PC-3 (cell line): ENCODE data around the gene TTC21B. TPM values are rescaled to one million over a fixed set of nuclear protein-coding genes. Genes with fewer than 3 reads are reported as not detected.
A peak's percentile ranks its signal among the peaks of the same experiment; 100 is the strongest.

Source experiments
- ATAC-seq: fragments of 200-7000 bp; cut with Tn5 transposase; 2 replicates; pipeline ENCODE4 v1.9.1; 2020; ENCODE audit warnings: mild to moderate bottlenecking, moderate library complexity
- BruUV-seq: library from RNA; stranded (reverse); fragments of 400-500 nt; replicated peaks from 2 replicates; lab custom pipeline; 2021; lab: Mats Ljungman, UMichigan
- CTCF ChIA-PET: fragments of 300-600 bp; sonication (Branson Sonifier 250); formaldehyde crosslinking; loops from one replicate; lab custom pipeline; 2022; ENCODE audit warnings: antibody characterized with exemption; lab: Charles Lee
- POLR2A ChIA-PET: fragments of 300-600 bp; sonication (Branson Sonifier 250); formaldehyde crosslinking; loops from one replicate; lab custom pipeline; 2022; ENCODE audit warnings: antibody characterized with exemption; ENCODE audit not compliant: unreplicated experiment; lab: Charles Lee
- DNase-seq: peaks from one replicate; pipeline ENCODE4 v3.0.0-alpha.2; 2015
- H2AFZ ChIP-seq: fragments of 300-600 bp; sonication (generic); 2 replicates; pipeline ENCODE4 v1.6.0; 2016; ENCODE audit warnings: antibody characterized with exemption, low read length
- H3F3A ChIP-seq: fragments of 300-600 bp; sonication (generic); one replicate; pipeline ENCODE4 v1.6.0; 2017; ENCODE audit warnings: antibody characterized with exemption, low read length, control low read depth, mild to moderate bottlenecking; ENCODE audit not compliant: unreplicated experiment
- H3K27ac ChIP-seq: fragments of 300-600 bp; sonication (generic); 2 replicates; pipeline ENCODE4 v1.5.1; 2016; ENCODE audit warnings: mild to moderate bottlenecking, low read length
- H3K27me3 ChIP-seq: fragments of 300-600 bp; sonication (generic); 2 replicates; pipeline ENCODE4 v1.6.1; 2016; ENCODE audit warnings: low read length, mixed read lengths
- H3K36me3 ChIP-seq: fragments of 300-600 bp; sonication (generic); 2 replicates; pipeline ENCODE4 v1.6.1; 2016; ENCODE audit warnings: low read depth, mixed run types, low read length, mixed read lengths
- H3K4me1 ChIP-seq: fragments of 300-600 bp; sonication (generic); 2 replicates; pipeline ENCODE4 v1.5.1; 2016; ENCODE audit warnings: low read length; ENCODE audit not compliant: insufficient read depth
- H3K4me2 ChIP-seq: fragments of 300-600 bp; sonication (generic); 2 replicates; pipeline ENCODE4 v1.6.0; 2016; ENCODE audit warnings: low read length
- H3K4me3 ChIP-seq: fragments of 300-600 bp; sonication (generic); 2 replicates; pipeline ENCODE4 v1.5.1; 2016; ENCODE audit warnings: mild to moderate bottlenecking, low read length, mixed read lengths
- H3K79me2 ChIP-seq: fragments of 300-600 bp; sonication (generic); 2 replicates; pipeline ENCODE4 v1.6.1; 2017; ENCODE audit warnings: low read length, mixed read lengths
- H3K9ac ChIP-seq: fragments of 300-600 bp; sonication (generic); 2 replicates; pipeline ENCODE4 v1.6.0; 2016; ENCODE audit warnings: mild to moderate bottlenecking, low read length
- H3K9me2 ChIP-seq: fragments of 300-600 bp; sonication (generic); replicated peaks from 2 replicates; pipeline ENCODE4 v1.6.1; 2016; ENCODE audit warnings: mixed run types, low read length, mixed read lengths
- H3K9me3 ChIP-seq: fragments of 300-600 bp; sonication (generic); 2 replicates; pipeline ENCODE4 v1.6.1; 2016; ENCODE audit warnings: low read length, mixed read lengths
- H4K20me1 ChIP-seq: fragments of 300-600 bp; sonication (generic); 2 replicates; pipeline ENCODE4 v1.6.1; 2016; ENCODE audit warnings: low read length, mixed read lengths
- EZH2 ChIP-seq: fragments of 300-600 bp; sonication (generic); IDR thresholded peaks from one replicate; pipeline ENCODE4 v1.6.1; 2017; ENCODE audit warnings: antibody characterized with exemption, mild to moderate bottlenecking, low read length; ENCODE audit not compliant: unreplicated experiment
- EZH2phosphoT487 ChIP-seq: fragments of 300-600 bp; sonication (generic); IDR thresholded peaks from 2 replicates; pipeline ENCODE4 v1.6.1; 2018; ENCODE audit warnings: mild to moderate bottlenecking, antibody characterized with exemption, low read length, borderline replicate concordance
- intact Hi-C: fragments of 100-400 bp; cut with micrococcal nuclease; formaldehyde crosslinking; loops from 2 replicates; pipeline ENCODE4 v1.9.0; 2023
- total RNA-seq: library from RNA; depleted of rRNA; stranded (reverse); fragments of >200 nt; gene quantifications from 2 replicates; pipeline ENCODE4 v1.2.3, GENCODE V29; 2014
- TF ChIP-seq, protein P1 (sequence below): fragments of 300-600 bp; sonication (generic); conservative IDR thresholded peaks from 2 replicates; pipeline ENCODE4 v1.5.1; 2017; ENCODE audit warnings: antibody characterized with exemption, low read depth, mild to moderate bottlenecking, low read length

Gene TTC21B
- total RNA-seq, 1 experiment from 2014 or later = 35.5 TPM

DNA sequence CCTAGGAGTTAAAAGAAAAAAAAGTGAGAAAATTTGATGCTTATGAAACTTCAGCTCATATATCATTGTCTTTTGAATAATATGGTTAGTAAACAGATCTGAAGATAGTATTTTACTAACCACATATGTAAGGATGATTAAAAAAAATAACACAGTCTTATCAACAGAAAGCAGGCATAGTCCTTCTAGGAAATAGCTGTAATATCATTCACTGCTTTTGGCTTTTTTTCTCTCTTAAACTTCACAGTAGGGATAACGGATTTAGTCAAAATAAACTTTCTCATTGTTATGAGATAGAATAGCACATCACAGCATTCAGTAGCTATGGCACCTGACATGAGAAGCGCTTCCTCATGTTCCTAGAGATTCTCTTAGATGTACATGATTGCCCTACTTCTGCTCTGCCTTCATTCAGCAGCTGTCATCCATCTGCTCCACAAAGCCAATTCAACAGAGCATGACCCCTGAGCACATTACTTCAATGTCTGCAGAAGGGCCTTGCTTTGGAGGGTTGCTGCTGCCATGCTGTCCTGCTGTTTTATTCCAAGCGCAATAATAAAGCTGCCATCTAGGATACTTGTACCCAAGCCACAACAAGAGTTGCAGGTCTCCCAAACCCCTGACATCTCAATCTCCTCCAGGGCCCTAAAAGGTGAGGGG lies 67.0 kb downstream of the TTC21B start:
- Histone ChIP-seq H3K9ac (no peak overlapping the region), H3K4me1 (no peaks in the 10 kb centered on the region), H3K79me2 (no peaks in the 10 kb centered on the region), H3K9me2 (no peaks in the 10 kb centered on the region), H3K4me2 (no peak overlapping the region), H2AFZ (no peak overlapping the region), H3K27ac (no peak overlapping the region), H3K27me3 (no peaks in the 10 kb centered on the region), H3K9me3 (no peaks in the 10 kb centered on the region), H3K4me3 (no peak overlapping the region), H4K20me1 (no peaks in the 10 kb centered on the region), H3K36me3 (peaks cover 7% of the 10 kb centered on the region; the same call in 1 of the 2 replicates), H3F3A (no peaks in the 10 kb centered on the region)
- TF ChIP-seq, protein P1, sequence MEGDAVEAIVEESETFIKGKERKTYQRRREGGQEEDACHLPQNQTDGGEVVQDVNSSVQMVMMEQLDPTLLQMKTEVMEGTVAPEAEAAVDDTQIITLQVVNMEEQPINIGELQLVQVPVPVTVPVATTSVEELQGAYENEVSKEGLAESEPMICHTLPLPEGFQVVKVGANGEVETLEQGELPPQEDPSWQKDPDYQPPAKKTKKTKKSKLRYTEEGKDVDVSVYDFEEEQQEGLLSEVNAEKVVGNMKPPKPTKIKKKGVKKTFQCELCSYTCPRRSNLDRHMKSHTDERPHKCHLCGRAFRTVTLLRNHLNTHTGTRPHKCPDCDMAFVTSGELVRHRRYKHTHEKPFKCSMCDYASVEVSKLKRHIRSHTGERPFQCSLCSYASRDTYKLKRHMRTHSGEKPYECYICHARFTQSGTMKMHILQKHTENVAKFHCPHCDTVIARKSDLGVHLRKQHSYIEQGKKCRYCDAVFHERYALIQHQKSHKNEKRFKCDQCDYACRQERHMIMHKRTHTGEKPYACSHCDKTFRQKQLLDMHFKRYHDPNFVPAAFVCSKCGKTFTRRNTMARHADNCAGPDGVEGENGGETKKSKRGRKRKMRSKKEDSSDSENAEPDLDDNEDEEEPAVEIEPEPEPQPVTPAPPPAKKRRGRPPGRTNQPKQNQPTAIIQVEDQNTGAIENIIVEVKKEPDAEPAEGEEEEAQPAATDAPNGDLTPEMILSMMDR = no peak
- TF ChIP-seq EZH2phosphoT487 (no peak), EZH2 (no peak)
- BruUV-seq = no TSS peak
- POLR2A ChIA-PET = no interaction called here
- CTCF ChIA-PET = no interaction called here
- ATAC-seq (no peak), DNase-seq (no peak)
- intact Hi-C loops = no loop called here

DNA sequence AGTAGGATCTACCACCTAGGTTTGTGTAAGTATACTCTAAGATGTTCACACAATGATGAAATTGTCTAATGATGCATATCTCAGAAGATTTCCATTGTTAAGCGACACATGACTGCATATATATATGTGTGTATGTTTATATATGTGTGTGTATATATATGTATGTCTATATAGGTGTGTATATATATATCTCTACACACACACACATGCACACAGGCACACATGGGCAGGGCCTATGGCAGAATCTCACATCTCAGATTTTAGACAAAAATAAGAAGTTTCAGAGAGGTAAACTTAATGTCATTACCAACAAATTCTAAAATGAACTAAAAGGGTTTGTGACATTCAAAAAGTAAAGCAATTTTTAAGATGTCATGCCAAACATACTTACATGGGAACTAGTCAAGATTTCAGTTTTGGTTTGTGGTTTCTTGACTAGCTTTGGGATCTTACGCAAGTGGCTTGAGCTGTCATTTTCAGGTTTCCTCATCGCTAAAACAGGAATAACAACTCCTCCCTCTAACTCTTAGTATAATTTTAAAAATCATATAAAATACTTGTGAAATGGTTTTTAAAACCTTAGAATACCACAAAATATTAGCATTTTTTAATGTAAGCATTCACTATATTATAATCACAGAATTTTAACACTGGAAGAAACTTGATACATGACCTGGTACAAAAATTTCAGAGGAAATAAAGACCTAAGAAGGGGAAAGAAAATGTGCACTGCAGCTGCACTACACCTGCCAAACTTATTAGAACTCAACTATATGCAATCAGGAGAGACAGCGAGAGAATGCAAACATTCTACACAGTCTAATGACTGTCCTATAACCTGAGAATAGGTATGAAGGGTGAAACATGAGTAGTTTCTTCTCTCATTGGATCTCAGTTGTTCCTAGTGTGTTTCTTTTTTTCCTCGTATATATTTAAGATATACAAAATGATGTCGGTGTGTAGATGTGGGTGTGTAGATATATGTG lies 75.7 kb downstream of the TTC21B start:
- peak; percentile 64 for DNase-seq
- CTCF ChIA-PET = no interaction called here

More for the DNA sequence above, 75.7 kb downstream of the TTC21B start:
- no peak for TF ChIP-seq EZH2phosphoT487
- TF ChIP-seq, protein P1 = no peak
- TF ChIP-seq EZH2 = no peak
- Histone ChIP-seq H3K27me3 (no peaks in the 10 kb centered on the region), H3K4me3 (no peak overlapping the region), H3K9me2 (no peaks in the 10 kb centered on the region), H3F3A (no peaks in the 10 kb centered on the region), H4K20me1 (no peaks in the 10 kb centered on the region), H3K36me3 (no peaks in the 10 kb centered on the region; the same call in 1 of the 2 replicates), H2AFZ (no peak overlapping the region), H3K9me3 (no peaks in the 10 kb centered on the region), H3K9ac (no peak overlapping the region), H3K27ac (no peak overlapping the region), H3K4me2 (no peak overlapping the region), H3K4me1 (peaks cover 10% of the 10 kb centered on the region), H3K79me2 (no peaks in the 10 kb centered on the region)
- no peak for ATAC-seq
- POLR2A ChIA-PET = interaction anchor here (0.6 kb wide), 1 partner anchor 14 kb away, joined by 4 read pairs; no protein-coding TSS in a partner anchor
- no TSS peak for BruUV-seq
- intact Hi-C loops = loop anchor here (5.0 to 10.0 kb wide), 2 partner anchors 659 to 817 kb away; no protein-coding TSS in a partner anchor
